GM18519 (cell line): ENCODE data around the gene INAVA.
"Not testable (repeated sequence)": the region's sequence is repeated elsewhere in the genome, so short reads cannot be mapped to it uniquely, and the experiment has no call there.

Source experiments
- ATAC-seq: cut with Tn5 transposase; IDR thresholded peaks from one replicate; pipeline ENCODE4 v1.9.1; 2021; ENCODE audit warnings: mild to moderate bottlenecking, moderate library complexity; ENCODE audit not compliant: unreplicated experiment, low FRiP score

INAVA gene

DNA sequence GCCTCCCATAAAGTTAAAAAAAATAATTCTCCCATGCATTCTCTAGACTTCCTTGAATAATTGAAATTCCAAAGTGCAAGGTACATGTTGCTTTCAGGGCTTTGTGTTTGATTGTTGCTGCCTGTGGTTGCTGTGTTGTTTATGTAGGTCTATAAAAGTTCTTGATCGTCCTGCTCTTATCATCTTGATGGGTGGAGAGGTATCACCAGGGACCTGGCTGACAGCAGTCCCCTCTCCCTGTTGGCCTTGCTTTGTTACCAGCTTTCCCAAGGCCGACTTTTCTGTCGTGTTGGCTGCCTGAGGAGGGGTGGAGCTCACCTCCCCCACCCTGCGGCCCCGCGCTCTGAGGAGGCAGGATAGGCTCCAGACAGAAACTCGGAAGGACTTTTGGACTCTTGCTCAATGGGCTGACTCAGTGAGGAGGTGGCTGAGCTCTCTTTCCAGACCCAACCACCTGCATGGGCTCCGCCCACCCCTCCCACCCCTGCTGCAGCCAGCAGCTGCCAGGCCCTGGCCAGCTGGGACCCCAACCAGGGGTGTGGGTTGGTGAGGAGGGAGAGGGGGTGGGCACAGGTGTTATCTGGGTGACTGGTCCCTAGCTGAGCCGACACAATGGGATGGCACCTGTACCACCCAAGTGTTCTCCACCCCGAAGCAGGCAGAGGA lies 2.0 kb downstream of the INAVA start:
- ATAC-seq = no peak

DNA sequence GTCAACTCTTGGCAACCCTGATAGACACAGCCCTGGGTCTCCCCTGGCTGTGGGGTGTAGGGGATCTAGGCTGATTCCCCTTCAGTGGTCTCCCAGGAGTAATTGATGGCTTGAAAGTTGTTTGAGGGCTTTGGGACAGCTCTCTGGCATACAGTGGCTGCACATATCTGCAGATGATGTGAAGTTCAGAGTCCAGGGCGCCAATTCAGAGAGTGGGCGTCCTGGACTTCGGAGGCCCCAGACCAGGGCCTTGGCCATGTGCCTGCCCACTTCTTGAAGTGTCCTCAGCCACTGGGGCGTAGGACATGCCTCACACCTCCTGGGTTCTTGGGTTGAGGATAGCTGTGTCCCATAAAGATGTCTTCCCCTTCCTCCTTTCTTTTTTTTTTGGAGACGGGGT lies 2.6 kb downstream of the INAVA start:
- ATAC-seq = no peak

DNA sequence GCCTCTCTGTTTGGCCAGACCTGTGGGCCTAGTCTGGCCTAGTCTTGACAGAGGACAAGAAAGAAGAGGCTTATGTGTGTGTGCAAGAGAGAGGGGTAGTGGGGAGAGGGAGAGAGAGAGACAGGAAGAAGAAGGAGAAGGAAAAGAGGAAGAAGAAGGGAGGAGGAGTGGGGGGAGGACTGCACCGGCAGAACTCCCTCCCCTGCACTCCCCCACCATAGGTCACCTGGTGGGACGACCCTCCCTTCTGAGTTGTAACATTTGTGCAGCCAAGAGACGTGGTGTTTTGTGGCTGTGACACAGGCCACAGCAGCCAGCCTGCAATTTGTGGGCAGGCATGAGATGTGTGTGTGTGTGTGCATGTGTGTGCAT lies 4.3 kb downstream of the INAVA start:
- no peak for ATAC-seq

DNA sequence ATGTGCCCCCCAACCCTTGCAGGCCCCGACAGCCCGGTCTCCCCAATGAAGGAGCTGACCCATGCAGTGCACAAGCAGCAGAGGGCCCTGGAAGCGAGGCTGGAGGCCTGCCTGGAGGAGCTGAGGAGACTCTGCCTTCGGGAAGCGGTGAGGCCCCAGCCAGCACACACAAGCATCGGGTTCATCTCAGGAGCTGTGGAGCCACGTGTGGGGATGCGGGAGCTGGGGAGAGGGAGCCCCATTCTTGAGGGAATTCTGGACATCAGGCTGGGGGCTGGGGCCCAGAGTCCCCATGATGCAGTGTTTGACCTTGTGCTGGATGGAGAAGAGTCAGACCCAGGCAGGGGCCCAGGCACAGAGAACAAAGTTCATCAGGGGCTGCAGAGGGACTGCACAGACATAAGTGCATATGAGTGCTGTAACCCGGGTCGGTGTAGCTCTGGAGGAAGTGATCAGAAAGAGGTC lies 4.8 kb downstream of the INAVA start:
- no peak for ATAC-seq

GRCh38 chr1:200899954-200900867 lies 5.5 kb downstream of the INAVA start:
- ATAC-seq = no peak

DNA sequence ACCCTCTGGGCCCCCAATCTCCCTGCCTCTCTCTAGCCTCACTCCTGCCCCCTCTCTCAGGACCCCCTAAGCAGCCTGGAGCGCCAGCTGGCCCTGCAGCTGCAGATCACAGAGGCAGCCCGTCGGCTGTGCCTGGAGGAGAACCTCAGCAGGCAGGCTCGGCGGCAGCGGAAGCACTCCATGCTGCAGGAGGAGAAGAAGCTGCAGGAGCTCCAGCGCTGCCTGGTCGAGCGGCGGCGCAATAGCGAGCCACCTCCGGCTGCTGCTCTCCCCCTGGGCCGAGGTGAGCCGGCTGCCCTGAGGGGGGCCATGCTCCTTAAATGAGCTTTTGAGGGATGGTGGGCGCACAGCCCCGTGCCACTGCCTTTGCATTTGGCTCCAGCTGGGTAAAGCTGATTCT lies 6.2 kb downstream of the INAVA start:
- no peak for ATAC-seq

GRCh38 chr1:200901350-200901749 lies 6.7 kb downstream of the INAVA start:
- ATAC-seq = no peak

GRCh38 chr1:200901796-200902444 lies 7.2 kb downstream of the INAVA start:
- no peak for ATAC-seq

GRCh38 chr1:200903793-200904192 lies 9.1 kb downstream of the INAVA start:
- no peak for ATAC-seq

GRCh38 chr1:200904772-200905171 lies 10.1 kb downstream of the INAVA start:
- no peak for ATAC-seq

- no peak for ATAC-seq
Measured at GRCh38 chr1:200905411-200906052, 10.8 kb downstream of the INAVA start.

DNA sequence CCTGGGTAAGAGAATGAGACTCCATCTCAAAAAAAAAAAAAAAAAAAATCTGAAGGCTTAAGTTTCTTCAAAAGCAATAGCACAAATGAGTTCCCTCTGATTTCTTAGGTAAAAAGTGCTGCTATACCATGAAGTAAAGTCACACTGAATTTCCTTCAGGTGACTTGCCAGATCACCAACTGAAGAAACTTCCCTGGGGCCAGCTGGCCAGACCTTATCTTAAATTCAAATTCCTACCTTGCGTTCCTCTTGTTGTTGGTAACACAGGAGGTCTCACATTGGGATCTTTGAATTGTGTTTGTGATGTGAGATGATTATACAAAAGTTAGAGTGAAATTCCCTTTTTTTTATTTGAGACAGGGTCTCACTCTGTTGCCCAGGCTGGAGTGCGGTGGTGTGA lies 11.8 kb downstream of the INAVA start:
- ATAC-seq = no peak

DNA sequence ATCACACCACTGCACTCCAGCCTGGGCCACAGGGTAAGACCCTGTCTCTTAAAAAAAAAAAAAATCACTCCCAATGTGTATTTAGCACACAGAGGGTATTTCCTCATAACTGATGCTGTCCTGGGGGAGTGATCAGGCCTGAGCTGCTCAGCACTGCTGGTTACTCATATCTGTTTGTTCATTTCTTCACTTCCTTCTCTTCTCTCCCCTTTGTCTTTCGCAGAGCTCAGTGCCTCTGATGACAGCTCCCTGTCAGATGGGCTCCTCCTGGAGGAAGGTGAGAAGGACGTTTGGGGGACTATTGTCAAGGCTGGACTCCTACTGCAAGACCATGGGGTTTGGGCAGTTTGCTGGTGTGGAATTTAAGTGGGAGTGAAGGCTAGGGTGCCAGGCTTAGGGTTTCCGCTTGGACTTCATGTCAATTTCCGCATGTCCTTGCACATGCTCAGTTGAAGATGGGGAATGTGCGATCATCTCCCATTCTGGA lies 13.0 kb downstream of the INAVA start:
- ATAC-seq = peak; percentile 63

DNA sequence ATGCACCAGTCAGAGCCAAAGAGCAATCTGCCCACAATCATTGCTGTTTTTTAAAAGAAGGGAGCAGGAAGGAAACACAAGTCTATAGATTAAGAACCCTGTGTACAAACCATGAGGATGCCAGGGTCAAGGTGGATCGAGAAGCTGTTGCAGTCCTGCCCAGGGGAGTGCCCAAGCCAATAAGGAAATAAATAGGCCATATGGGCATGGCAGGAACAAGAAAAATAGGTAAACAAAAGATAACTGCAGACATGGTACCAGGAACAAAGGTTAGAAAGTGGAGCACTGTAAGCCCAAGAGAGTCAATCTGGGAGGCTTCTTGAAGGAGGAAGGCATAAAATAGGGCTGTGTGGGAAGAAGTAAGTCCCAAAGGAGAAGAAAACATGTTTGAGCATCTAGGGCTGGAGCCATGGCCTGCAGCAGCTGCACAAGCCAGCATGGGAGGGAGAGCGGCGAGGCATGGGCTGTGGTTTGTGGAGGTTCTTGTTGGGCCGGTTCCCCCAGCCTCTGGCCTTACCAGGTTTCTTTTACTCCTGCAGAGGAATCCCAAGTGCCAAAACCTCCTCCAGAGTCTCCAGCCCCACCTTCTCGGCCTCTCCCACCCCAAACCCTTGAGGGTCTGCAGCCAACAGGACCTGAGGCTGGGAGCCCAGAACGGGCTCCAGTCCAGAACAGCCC lies 13.6 kb downstream of the INAVA start:
- no peak for ATAC-seq

DNA sequence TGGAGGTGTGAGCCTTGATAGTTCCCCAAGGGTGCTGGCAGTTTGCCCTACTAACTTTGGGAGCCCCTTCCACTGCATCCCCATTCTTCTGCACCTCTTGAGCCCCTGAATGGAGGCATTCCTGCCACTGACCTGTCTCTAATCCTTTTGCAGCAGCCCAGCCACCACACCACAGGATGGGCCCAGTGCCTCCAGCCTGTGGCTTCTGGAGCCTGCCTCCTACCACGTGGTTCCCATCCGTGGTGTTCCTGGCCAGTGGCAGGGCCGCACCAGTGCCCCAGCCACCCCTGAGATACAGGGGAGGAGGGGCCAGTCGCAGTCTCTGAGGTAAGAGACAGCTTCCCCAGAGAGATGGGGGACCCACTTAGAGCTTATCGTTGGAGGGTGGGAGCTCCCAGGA lies 14.4 kb downstream of the INAVA start:
- ATAC-seq = no peak

DNA sequence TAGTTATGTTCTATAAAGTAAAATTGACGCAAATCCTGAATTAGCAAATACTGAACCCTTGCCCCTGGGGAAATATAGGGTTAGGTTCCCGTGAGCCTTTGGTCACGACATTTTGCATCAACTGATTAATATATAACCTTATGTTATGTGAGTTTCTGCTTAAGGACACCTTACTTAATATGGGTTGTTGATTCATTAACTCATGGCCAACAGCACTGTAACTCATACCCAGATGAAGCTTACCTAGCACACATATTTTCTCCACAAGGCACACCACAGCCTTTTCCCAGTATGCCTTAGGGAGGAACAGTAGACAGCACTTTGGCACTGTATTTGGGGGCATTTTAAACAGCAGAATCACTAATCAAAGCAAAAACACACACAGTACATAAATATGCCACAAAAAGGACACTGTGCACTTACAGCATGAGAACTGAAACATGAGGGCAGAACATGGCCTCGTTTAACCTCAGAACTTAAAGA lies 15.1 kb downstream of the INAVA start:
- ATAC-seq = no peak

GRCh38 chr1:200911361-200911760 lies 16.7 kb downstream of the INAVA start:
- no peak for ATAC-seq

DNA sequence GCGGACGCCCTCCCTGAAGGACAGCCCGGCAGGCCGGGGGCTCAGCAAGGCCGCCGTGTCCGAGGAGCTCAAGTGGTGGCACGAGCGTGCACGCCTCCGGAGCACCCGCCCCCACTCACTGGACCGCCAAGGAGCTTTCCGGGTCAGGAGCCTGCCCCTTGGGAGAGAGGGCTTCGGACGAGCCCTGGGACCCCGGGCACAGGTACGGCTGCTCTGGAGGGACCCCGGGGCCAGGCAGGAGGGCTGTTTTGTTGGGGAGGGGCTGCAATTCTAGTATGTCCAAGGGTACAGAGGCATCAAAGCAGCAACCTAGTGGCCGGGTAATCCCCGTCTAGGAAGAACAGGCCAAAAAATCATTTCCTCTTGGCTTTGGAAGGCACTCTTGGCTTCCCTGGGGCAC lies 17.2 kb downstream of the INAVA start:
- ATAC-seq = not testable (repeated sequence)

DNA sequence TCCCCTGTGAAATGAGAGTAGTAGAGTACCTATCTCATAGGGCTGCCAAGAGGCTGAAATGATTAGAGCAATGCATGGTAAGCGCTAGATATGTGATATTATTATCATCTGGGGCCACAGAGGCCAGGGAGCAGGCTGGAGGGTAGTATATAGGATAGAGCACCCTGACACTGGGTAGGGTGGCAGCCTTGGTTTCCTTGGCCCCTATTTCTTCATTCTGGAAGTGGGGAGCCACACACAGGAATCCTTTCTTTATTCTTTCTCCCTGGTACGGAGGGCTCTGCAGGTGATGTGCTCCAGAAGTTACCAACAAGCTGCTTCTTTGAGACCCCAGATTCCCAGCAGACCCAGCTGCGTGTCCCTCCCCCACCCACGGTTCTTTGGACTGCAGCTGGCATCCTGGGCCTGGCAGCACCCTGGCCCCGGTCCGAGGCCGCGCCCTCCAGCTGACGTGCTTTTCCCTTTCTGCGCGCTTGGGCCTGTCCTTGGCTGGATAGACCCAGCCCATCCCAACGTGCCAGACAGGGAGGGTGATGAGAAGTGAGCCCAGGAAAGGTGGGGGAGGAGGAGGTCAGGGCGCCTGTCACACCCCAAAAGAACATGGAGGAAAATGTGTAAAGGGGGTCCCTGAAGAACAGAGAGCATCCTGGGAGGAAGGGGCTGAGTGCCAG lies 18.2 kb downstream of the INAVA start:
- no peak for ATAC-seq
